IMR-90 (cell line): Measurements from ENCODE around the gene BLVRA. TPM values are rescaled to one million over a fixed set of nuclear protein-coding genes. Genes with fewer than 3 reads are reported as not detected.

ENCODE experiments used
- ATAC-seq: fragments of 200-7000 bp; cut with Tn5 transposase; 2 replicates; pipeline ENCODE4 v1.9.1; 2020; ENCODE audit warnings: low read depth, mild to moderate bottlenecking, moderate library complexity
- BruUV-seq: library from RNA; stranded (reverse); fragments of 400-500 nt; replicated peaks from 2 replicates; lab custom pipeline; 2021; lab: Mats Ljungman, UMichigan
- CTCF ChIA-PET: fragments of 300-600 bp; formaldehyde crosslinking; extraction: SDS; loops from one replicate; lab custom pipeline; 2021; ENCODE audit warnings: antibody characterized with exemption; lab: Yijun Ruan, JAX
- POLR2A ChIA-PET: fragments of 300-600 bp; sonication (Branson Sonifier 250); formaldehyde crosslinking; loops from one replicate; lab custom pipeline; 2022; ENCODE audit warnings: antibody characterized with exemption; ENCODE audit not compliant: unreplicated experiment; lab: Charles Lee
- DNase-seq: peaks from one replicate; pipeline ENCODE4 v3.0.0; 2013
- H2AFZ ChIP-seq: replicated peaks from 2 replicates; pipeline ENCODE3; 2013; ENCODE audit warnings: low read length, mild to moderate bottlenecking; ENCODE audit not compliant: poor library complexity
- H2AK5ac ChIP-seq: 2 replicates; pipeline ENCODE4 v1.6.1; 2013; ENCODE audit warnings: low read depth, low read length, inconsistent platforms
- H2AK9ac ChIP-seq: replicated peaks from 2 replicates; pipeline ENCODE3; 2013; ENCODE audit warnings: mild to moderate bottlenecking, low read depth, low read length, moderate library complexity; ENCODE audit not compliant: poor library complexity
- H2BK120ac ChIP-seq: 2 replicates; pipeline ENCODE4 v1.6.1; 2013; ENCODE audit warnings: low read depth, low read length, inconsistent platforms
- H2BK15ac ChIP-seq: 3 replicates; pipeline ENCODE4 v1.6.1; 2013; ENCODE audit warnings: low read depth, low read length, inconsistent platforms
- H2BK20ac ChIP-seq: 2 replicates; pipeline ENCODE4 v1.6.1; 2013; ENCODE audit warnings: low read depth, mild to moderate bottlenecking, inconsistent platforms, low read length, moderate library complexity
- H2BK5ac ChIP-seq: 2 replicates; pipeline ENCODE4 v1.6.1; 2013; ENCODE audit warnings: mild to moderate bottlenecking, low read depth, low read length, inconsistent platforms; ENCODE audit not compliant: poor library complexity, severe bottlenecking
- H3K14ac ChIP-seq: replicated peaks from 2 replicates; pipeline ENCODE4 v1.6.1; 2013; ENCODE audit warnings: low read depth, low read length, inconsistent platforms
- H3K18ac ChIP-seq: 2 replicates; pipeline ENCODE4 v1.6.1; 2013; ENCODE audit warnings: low read depth, low read length, control low read depth
- H3K23ac ChIP-seq: 2 replicates; pipeline ENCODE4 v1.6.1; 2013; ENCODE audit warnings: low read depth, low read length, inconsistent platforms
- H3K27ac ChIP-seq: 2 replicates; pipeline ENCODE4 v1.5.1; 2013; ENCODE audit warnings: mild to moderate bottlenecking, control low read depth, low read length; ENCODE audit not compliant: insufficient read depth
- H3K27me3 ChIP-seq: 2 replicates; pipeline ENCODE4 v1.6.1; 2013; ENCODE audit warnings: low read length; ENCODE audit not compliant: control insufficient read depth, insufficient read depth
- H3K36me3 ChIP-seq: 2 replicates; pipeline ENCODE4 v1.6.1; 2013; ENCODE audit warnings: low read length, mixed read lengths; ENCODE audit not compliant: control insufficient read depth, insufficient read depth
- H3K4ac ChIP-seq: 2 replicates; pipeline ENCODE4 v1.6.1; 2013; ENCODE audit warnings: low read depth, low read length, inconsistent platforms
- H3K4me1 ChIP-seq: 2 replicates; pipeline ENCODE4 v1.6.1; 2013; ENCODE audit warnings: low read length, mixed read lengths; ENCODE audit not compliant: control insufficient read depth, insufficient read depth
- H3K4me2 ChIP-seq: 2 replicates; pipeline ENCODE4 v1.6.1; 2013; ENCODE audit warnings: low read depth, mild to moderate bottlenecking, control low read depth, low read length, moderate library complexity
- H3K4me3 ChIP-seq: 2 replicates; pipeline ENCODE4 v1.5.1; 2013; ENCODE audit warnings: low read depth, mild to moderate bottlenecking, control low read depth, low read length, moderate library complexity; ENCODE audit not compliant: insufficient read depth
- H3K56ac ChIP-seq: 2 replicates; pipeline ENCODE4 v1.6.1; 2013; ENCODE audit warnings: low read length, inconsistent platforms; ENCODE audit not compliant: insufficient read depth; ENCODE audit errors: extremely low read depth
- H3K79me1 ChIP-seq, 2 experiments: 2 replicates each; pipeline ENCODE4 v1.6.1; 2013; ENCODE audit warnings: low read length in 2 of 2, inconsistent platforms in 1 of 2, low read depth in 1 of 2
- H3K9ac ChIP-seq: 2 replicates; pipeline ENCODE4 v1.6.1; 2013; ENCODE audit warnings: low read depth, low read length, control low read depth
- H3K9me1 ChIP-seq: 2 replicates; pipeline ENCODE4 v1.6.1; 2013; ENCODE audit warnings: low read length, inconsistent platforms; ENCODE audit not compliant: insufficient read depth
- H3K9me3 ChIP-seq: 2 replicates; pipeline ENCODE4 v1.6.1; 2013; ENCODE audit warnings: low read length; ENCODE audit not compliant: control insufficient read depth, insufficient read depth
- H4K20me1 ChIP-seq: 2 replicates; pipeline ENCODE4 v1.6.1; 2013; ENCODE audit warnings: low read length, inconsistent platforms; ENCODE audit not compliant: insufficient read depth
- H4K5ac ChIP-seq: 2 replicates; pipeline ENCODE4 v1.6.1; 2013; ENCODE audit warnings: mild to moderate bottlenecking, low read depth, low read length, control low read depth
- H4K8ac ChIP-seq, 2 experiments: 2 replicates each; pipeline ENCODE4 v1.6.1; 2013; ENCODE audit warnings: low read depth in 2 of 2, low read length in 2 of 2, control low read depth in 1 of 2, inconsistent platforms in 1 of 2
- H4K91ac ChIP-seq: 2 replicates; pipeline ENCODE4 v1.6.1; 2013; ENCODE audit warnings: low read depth, low read length, inconsistent platforms; ENCODE audit not compliant: insufficient read depth
- BHLHE40 ChIP-seq: fragments of 150-350 bp; IDR thresholded peaks from 2 replicates; pipeline ENCODE4 v1.6.1; 2016; ENCODE audit warnings: mild to moderate bottlenecking, low read depth, low read length
- CEBPB ChIP-seq: IDR thresholded peaks from 2 replicates; pipeline ENCODE4 v1.6.1; 2012; ENCODE audit warnings: low read depth, low read length, improper control_type of control experiment
- CHD1 ChIP-seq: IDR thresholded peaks from 2 replicates; pipeline ENCODE4 v1.6.1; 2012; ENCODE audit warnings: low read depth, low read length, improper control_type of control experiment
- CTCF ChIP-seq: conservative IDR thresholded peaks from 2 replicates; pipeline ENCODE4 v1.5.1; 2012; ENCODE audit warnings: mild to moderate bottlenecking, low read depth, low read length, improper control_type of control experiment
- ELK1 ChIP-seq: fragments of 150-350 bp; IDR thresholded peaks from 2 replicates; pipeline ENCODE4 v1.6.1; 2016; ENCODE audit warnings: low read depth, mild to moderate bottlenecking, low read length, moderate library complexity, borderline replicate concordance
- FOS ChIP-seq: fragments of 150-350 bp; IDR thresholded peaks from 2 replicates; pipeline ENCODE4 v1.6.1; 2016; ENCODE audit warnings: low read depth, low read length
- MAFK ChIP-seq: IDR thresholded peaks from 2 replicates; pipeline ENCODE4 v1.6.1; 2012; ENCODE audit warnings: low read depth, low read length, improper control_type of control experiment
- MAZ ChIP-seq: IDR thresholded peaks from 2 replicates; pipeline ENCODE4 v1.6.1; 2012; ENCODE audit warnings: low read depth, mild to moderate bottlenecking, low read length, improper control_type of control experiment, moderate library complexity, borderline replicate concordance
- MXI1 ChIP-seq: IDR thresholded peaks from 2 replicates; pipeline ENCODE4 v1.6.1; 2012; ENCODE audit warnings: low read depth, mild to moderate bottlenecking, low read length, moderate library complexity, borderline replicate concordance
- NFE2L2 ChIP-seq: fragments of 150-350 bp; IDR thresholded peaks from 2 replicates; pipeline ENCODE4 v1.6.1; 2016; ENCODE audit warnings: low read depth, mild to moderate bottlenecking, low read length
- POLR2A ChIP-seq: IDR thresholded peaks from 2 replicates; pipeline ENCODE4 v1.6.1; 2012; ENCODE audit warnings: mild to moderate bottlenecking, low read depth, low read length
- RAD21 ChIP-seq: IDR thresholded peaks from 2 replicates; pipeline ENCODE4 v1.6.1; 2012; ENCODE audit warnings: low read length, improper control_type of control experiment
- RCOR1 ChIP-seq: IDR thresholded peaks from 2 replicates; pipeline ENCODE4 v1.6.1; 2012; ENCODE audit warnings: mild to moderate bottlenecking, low read length, improper control_type of control experiment; ENCODE audit not compliant: insufficient replicate concordance
- RFX5 ChIP-seq: IDR thresholded peaks from 2 replicates; pipeline ENCODE4 v1.8.0; 2012; ENCODE audit warnings: low read depth, mild to moderate bottlenecking, low read length, moderate library complexity
- SMC3 ChIP-seq: fragments of 150-350 bp; IDR thresholded peaks from 2 replicates; pipeline ENCODE4 v1.6.1; 2016; ENCODE audit warnings: low read depth, mild to moderate bottlenecking, antibody characterized with exemption, low read length, moderate library complexity
- USF2 ChIP-seq: fragments of 150-350 bp; IDR thresholded peaks from 2 replicates; pipeline ENCODE4 v1.6.1; 2017; ENCODE audit warnings: mild to moderate bottlenecking, antibody characterized with exemption, low read length, low read depth
- WGBS, 2 experiments: methylation state at CpG; one replicate each; pipeline versions ENCODE4 v1.1.5 to v1.1.7; 2013; ENCODE audit warnings: missing lambda C conversion rate in 2 of 2; ENCODE audit not compliant: insufficient read length in 1 of 2; ENCODE audit errors: extremely low coverage in 2 of 2; 5-methylcytosine and 5-hydroxymethylcytosine counted together
- dilution Hi-C: fragments of 300-500 bp; cut with HindIII; formaldehyde crosslinking; loops from one replicate; pipeline ENCODE4 v1.14.3; 2018; ENCODE audit warnings: low sequenced_read_pairs; ENCODE audit not compliant: unreplicated experiment
- in situ Hi-C: fragments of 300-500 bp; cut with MboI; formaldehyde crosslinking; loops from 3 replicates; pipeline ENCODE4 v1.14.3; 2019; ENCODE audit warnings: low sequenced_read_pairs, inconsistent platforms, mixed read lengths
- intact Hi-C: fragments of 100-400 bp; cut with micrococcal nuclease; formaldehyde crosslinking; loops from 2 replicates; pipeline ENCODE4 v1.10.0; 2022
- polyA plus RNA-seq, 3 experiments: library from polyadenylated mRNA; depleted of rRNA; stranded (reverse); fragments of >200 nt; gene quantifications; 2 replicates each; pipeline ENCODE4 v1.2.3, GENCODE V29; 2012; ENCODE audit warnings: low replicate concordance in 1 of 3
- total RNA-seq: library from RNA; depleted of rRNA; stranded (reverse); fragments of >200 nt; gene quantifications from 2 replicates; pipeline ENCODE4 v1.2.3, GENCODE V29; 2012

Gene BLVRA
- total and polyA plus RNA-seq, 2 of the 4 experiments (the other 2 are of a cell fraction): 32.3 to 47.1 TPM

GRCh38 chr7:43844257-43844656 lies 85.8 kb downstream of the BLVRA start:
- H3K9me3 ChIP-seq: no peaks in the 10 kb centered on the region
- H2AK9ac ChIP-seq: no peak overlapping the region
- BruUV-seq: no TSS peak
- in situ Hi-C loops: loop anchor here (25.0 kb wide), 1 partner anchor 907 kb away; the partner anchor contains the start of genes MRPL32 and PSMA2
- no peak overlapping the region for H3K23ac ChIP-seq
- H4K20me1 ChIP-seq: no peaks in the 10 kb centered on the region
- H4K5ac ChIP-seq: no peak overlapping the region
- H3K36me3 ChIP-seq: no peaks in the 10 kb centered on the region
- no peak overlapping the region for H2AFZ ChIP-seq
- H2BK120ac ChIP-seq: no peak overlapping the region
- H3K14ac ChIP-seq: no peak overlapping the region
- no peak overlapping the region for H3K9ac ChIP-seq
- DNase-seq: no peak
- ChIA-PET POLR2A (interaction anchor here (0.5 kb wide), 1 partner anchor 144 kb away, joined by 3 read pairs; no protein-coding TSS in a partner anchor), CTCF (no interaction called here)
- H3K9me1 ChIP-seq: no peaks in the 10 kb centered on the region
- intact Hi-C loops: no loop called here
- H3K4me2 ChIP-seq: no peak overlapping the region
- no peak for ATAC-seq
- TF ChIP-seq MAFK (no peak), RFX5 (no peak), MAZ (no peak), CEBPB (no peak), BHLHE40 (no peak), ELK1 (no peak), RAD21 (no peak), CHD1 (no peak), USF2 (no peak), MXI1 (no peak), NFE2L2 (no peak), FOS (no peak), CTCF (no peak), SMC3 (no peak), POLR2A (no peak), RCOR1 (no peak)
- no peak overlapping the region for H4K8ac ChIP-seq
- H4K91ac ChIP-seq: no peak overlapping the region
- no peak overlapping the region for H2BK5ac ChIP-seq
- H3K56ac ChIP-seq: no peak overlapping the region
- 25% methylated on average over 2 of the region's 2 CpGs; no CpG with 5 or more reads in 1 of the 2 experiments for WGBS, 2 experiments
- H2AK5ac ChIP-seq: no peak overlapping the region
- dilution Hi-C loops: no loop called here
- no peaks in the 10 kb centered on the region for H3K79me1 ChIP-seq
- H3K27me3 ChIP-seq: no peaks in the 10 kb centered on the region
- no peak overlapping the region for H2BK20ac ChIP-seq
- H3K4ac ChIP-seq: no peak overlapping the region
- H3K4me3 ChIP-seq: no peak overlapping the region
- H3K18ac ChIP-seq: no peak overlapping the region
- no peak overlapping the region for H3K27ac ChIP-seq
- no peak overlapping the region for H2BK15ac ChIP-seq
- H3K4me1 ChIP-seq: no peaks in the 10 kb centered on the region
